ENCODE measurements around the gene CLN5.

DNA sequence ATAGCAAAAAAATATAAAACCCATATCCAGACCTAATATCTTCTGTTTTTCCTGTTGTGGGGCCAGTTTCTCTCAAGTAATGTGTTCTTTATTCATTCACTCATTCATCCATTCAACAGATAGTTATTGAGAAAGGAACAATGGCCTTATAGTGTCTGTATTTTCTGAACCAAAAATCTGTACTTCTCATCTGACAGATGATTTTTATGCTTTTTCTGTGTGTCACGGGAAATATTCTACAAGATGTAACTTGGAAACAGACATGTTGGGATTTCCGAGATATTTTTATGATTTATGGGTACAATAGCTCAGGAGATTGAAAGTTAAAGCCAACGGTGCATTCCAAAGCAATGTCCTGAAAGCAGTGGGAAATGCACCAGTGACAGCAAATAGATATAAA, 37.9 kb upstream of the CLN5 start:
- TF ChIP-seq, protein P1, sequence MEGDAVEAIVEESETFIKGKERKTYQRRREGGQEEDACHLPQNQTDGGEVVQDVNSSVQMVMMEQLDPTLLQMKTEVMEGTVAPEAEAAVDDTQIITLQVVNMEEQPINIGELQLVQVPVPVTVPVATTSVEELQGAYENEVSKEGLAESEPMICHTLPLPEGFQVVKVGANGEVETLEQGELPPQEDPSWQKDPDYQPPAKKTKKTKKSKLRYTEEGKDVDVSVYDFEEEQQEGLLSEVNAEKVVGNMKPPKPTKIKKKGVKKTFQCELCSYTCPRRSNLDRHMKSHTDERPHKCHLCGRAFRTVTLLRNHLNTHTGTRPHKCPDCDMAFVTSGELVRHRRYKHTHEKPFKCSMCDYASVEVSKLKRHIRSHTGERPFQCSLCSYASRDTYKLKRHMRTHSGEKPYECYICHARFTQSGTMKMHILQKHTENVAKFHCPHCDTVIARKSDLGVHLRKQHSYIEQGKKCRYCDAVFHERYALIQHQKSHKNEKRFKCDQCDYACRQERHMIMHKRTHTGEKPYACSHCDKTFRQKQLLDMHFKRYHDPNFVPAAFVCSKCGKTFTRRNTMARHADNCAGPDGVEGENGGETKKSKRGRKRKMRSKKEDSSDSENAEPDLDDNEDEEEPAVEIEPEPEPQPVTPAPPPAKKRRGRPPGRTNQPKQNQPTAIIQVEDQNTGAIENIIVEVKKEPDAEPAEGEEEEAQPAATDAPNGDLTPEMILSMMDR (conservative IDR thresholded peaks at IDR 0.05), result no peak
- no peak for TF ChIP-seq EZH2 (IDR thresholded peaks at IDR 0.05; ENCODE audit: low read depth)
